ENCODE results near the gene CUBN.

DNA sequence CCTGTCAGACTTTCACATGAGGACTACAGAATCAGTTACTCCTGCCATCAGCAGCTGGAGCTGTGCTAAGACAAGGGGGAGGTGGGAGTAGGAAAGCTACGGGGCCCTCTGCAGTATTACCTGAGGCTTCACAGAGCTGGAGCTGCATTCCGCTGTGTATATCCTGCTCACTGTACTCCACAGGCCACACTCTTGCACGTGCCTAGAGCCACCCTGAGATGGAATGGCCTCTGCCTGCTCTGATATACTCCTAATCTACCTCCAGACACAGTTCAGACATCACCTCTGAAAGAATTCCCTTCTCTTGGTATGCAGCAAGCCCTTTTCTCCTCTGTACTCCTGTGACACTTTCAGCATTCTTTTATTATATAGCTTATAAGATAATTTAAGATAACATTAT lies 37.1 kb upstream of the CUBN start:
- TF ChIP-seq, protein P1, sequence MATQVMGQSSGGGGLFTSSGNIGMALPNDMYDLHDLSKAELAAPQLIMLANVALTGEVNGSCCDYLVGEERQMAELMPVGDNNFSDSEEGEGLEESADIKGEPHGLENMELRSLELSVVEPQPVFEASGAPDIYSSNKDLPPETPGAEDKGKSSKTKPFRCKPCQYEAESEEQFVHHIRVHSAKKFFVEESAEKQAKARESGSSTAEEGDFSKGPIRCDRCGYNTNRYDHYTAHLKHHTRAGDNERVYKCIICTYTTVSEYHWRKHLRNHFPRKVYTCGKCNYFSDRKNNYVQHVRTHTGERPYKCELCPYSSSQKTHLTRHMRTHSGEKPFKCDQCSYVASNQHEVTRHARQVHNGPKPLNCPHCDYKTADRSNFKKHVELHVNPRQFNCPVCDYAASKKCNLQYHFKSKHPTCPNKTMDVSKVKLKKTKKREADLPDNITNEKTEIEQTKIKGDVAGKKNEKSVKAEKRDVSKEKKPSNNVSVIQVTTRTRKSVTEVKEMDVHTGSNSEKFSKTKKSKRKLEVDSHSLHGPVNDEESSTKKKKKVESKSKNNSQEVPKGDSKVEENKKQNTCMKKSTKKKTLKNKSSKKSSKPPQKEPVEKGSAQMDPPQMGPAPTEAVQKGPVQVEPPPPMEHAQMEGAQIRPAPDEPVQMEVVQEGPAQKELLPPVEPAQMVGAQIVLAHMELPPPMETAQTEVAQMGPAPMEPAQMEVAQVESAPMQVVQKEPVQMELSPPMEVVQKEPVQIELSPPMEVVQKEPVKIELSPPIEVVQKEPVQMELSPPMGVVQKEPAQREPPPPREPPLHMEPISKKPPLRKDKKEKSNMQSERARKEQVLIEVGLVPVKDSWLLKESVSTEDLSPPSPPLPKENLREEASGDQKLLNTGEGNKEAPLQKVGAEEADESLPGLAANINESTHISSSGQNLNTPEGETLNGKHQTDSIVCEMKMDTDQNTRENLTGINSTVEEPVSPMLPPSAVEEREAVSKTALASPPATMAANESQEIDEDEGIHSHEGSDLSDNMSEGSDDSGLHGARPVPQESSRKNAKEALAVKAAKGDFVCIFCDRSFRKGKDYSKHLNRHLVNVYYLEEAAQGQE (tag by site-specific recombination; IDR thresholded peaks at IDR 0.05) = no peak
- TF ChIP-seq ZNF621 (tag by site-specific recombination; IDR thresholded peaks at IDR 0.05) (no peak), ZNF747 (tag by site-specific recombination; IDR thresholded peaks at IDR 0.05) (no peak), ZNF121 (tag by site-specific recombination; IDR thresholded peaks at IDR 0.05) (no peak), ZBTB1 (tag by site-specific recombination; IDR thresholded peaks at IDR 0.05) (no peak), ZNF350 (tag by site-specific recombination; IDR thresholded peaks at IDR 0.05) (no peak), ZNF785 (tag by site-specific recombination; IDR thresholded peaks at IDR 0.05) (no peak), GLI4 (tag by site-specific recombination; IDR thresholded peaks at IDR 0.05) (no peak)
- TF ChIP-seq, protein P2, sequence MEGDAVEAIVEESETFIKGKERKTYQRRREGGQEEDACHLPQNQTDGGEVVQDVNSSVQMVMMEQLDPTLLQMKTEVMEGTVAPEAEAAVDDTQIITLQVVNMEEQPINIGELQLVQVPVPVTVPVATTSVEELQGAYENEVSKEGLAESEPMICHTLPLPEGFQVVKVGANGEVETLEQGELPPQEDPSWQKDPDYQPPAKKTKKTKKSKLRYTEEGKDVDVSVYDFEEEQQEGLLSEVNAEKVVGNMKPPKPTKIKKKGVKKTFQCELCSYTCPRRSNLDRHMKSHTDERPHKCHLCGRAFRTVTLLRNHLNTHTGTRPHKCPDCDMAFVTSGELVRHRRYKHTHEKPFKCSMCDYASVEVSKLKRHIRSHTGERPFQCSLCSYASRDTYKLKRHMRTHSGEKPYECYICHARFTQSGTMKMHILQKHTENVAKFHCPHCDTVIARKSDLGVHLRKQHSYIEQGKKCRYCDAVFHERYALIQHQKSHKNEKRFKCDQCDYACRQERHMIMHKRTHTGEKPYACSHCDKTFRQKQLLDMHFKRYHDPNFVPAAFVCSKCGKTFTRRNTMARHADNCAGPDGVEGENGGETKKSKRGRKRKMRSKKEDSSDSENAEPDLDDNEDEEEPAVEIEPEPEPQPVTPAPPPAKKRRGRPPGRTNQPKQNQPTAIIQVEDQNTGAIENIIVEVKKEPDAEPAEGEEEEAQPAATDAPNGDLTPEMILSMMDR (tag by site-specific recombination; IDR thresholded peaks at IDR 0.05) = no peak
- TF ChIP-seq, protein P3, sequence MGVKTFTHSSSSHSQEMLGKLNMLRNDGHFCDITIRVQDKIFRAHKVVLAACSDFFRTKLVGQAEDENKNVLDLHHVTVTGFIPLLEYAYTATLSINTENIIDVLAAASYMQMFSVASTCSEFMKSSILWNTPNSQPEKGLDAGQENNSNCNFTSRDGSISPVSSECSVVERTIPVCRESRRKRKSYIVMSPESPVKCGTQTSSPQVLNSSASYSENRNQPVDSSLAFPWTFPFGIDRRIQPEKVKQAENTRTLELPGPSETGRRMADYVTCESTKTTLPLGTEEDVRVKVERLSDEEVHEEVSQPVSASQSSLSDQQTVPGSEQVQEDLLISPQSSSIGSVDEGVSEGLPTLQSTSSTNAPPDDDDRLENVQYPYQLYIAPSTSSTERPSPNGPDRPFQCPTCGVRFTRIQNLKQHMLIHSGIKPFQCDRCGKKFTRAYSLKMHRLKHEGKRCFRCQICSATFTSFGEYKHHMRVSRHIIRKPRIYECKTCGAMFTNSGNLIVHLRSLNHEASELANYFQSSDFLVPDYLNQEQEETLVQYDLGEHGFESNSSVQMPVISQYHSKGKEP (tag by site-specific recombination; IDR thresholded peaks at IDR 0.05) = no peak
- TF ChIP-seq, protein P4, sequence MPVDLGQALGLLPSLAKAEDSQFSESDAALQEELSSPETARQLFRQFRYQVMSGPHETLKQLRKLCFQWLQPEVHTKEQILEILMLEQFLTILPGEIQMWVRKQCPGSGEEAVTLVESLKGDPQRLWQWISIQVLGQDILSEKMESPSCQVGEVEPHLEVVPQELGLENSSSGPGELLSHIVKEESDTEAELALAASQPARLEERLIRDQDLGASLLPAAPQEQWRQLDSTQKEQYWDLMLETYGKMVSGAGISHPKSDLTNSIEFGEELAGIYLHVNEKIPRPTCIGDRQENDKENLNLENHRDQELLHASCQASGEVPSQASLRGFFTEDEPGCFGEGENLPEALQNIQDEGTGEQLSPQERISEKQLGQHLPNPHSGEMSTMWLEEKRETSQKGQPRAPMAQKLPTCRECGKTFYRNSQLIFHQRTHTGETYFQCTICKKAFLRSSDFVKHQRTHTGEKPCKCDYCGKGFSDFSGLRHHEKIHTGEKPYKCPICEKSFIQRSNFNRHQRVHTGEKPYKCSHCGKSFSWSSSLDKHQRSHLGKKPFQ (tag by site-specific recombination; IDR thresholded peaks at IDR 0.05) = no peak
- TF ChIP-seq, protein P5, sequence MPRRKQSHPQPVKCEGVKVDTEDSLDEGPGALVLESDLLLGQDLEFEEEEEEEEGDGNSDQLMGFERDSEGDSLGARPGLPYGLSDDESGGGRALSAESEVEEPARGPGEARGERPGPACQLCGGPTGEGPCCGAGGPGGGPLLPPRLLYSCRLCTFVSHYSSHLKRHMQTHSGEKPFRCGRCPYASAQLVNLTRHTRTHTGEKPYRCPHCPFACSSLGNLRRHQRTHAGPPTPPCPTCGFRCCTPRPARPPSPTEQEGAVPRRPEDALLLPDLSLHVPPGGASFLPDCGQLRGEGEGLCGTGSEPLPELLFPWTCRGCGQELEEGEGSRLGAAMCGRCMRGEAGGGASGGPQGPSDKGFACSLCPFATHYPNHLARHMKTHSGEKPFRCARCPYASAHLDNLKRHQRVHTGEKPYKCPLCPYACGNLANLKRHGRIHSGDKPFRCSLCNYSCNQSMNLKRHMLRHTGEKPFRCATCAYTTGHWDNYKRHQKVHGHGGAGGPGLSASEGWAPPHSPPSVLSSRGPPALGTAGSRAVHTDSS (tag by site-specific recombination; IDR thresholded peaks at IDR 0.05) = no peak
- TF ChIP-seq, protein P6, sequence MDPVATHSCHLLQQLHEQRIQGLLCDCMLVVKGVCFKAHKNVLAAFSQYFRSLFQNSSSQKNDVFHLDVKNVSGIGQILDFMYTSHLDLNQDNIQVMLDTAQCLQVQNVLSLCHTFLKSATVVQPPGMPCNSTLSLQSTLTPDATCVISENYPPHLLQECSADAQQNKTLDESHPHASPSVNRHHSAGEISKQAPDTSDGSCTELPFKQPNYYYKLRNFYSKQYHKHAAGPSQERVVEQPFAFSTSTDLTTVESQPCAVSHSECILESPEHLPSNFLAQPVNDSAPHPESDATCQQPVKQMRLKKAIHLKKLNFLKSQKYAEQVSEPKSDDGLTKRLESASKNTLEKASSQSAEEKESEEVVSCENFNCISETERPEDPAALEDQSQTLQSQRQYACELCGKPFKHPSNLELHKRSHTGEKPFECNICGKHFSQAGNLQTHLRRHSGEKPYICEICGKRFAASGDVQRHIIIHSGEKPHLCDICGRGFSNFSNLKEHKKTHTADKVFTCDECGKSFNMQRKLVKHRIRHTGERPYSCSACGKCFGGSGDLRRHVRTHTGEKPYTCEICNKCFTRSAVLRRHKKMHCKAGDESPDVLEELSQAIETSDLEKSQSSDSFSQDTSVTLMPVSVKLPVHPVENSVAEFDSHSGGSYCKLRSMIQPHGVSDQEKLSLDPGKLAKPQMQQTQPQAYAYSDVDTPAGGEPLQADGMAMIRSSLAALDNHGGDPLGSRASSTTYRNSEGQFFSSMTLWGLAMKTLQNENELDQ (tag by site-specific recombination; IDR thresholded peaks at IDR 0.05; ENCODE audit: low read depth) = no peak
